ENCODE results near the gene MGAT1.

MGAT1 gene

GRCh38 chr5:180779985-180780610, 22.5 kb downstream of the MGAT1 start:
- no peak for TF ChIP-seq CTCF (IDR thresholded peaks at IDR 0.05; ENCODE audit: extremely low read depth, insufficient read depth, missing control alignments)
- no peak for DNase-seq (ENCODE audit: low spot score)
- in situ Hi-C loops (cut with MboI; ENCODE audit: low pct_unique_long_range_greater_than_20kb, low sequenced_read_pairs, unreplicated experiment), result no loop called here

- in situ Hi-C loops (cut with MboI; ENCODE audit: low pct_unique_long_range_greater_than_20kb, low sequenced_read_pairs, unreplicated experiment), result no loop called here
- TF ChIP-seq CTCF (IDR thresholded peaks at IDR 0.05; ENCODE audit: extremely low read depth, insufficient read depth, missing control alignments), result no peak
- no peak for DNase-seq (ENCODE audit: low spot score)
Measured at GRCh38 chr5:180777475-180777874, 25.1 kb downstream of the MGAT1 start.

GRCh38 chr5:180776376-180776775, 26.2 kb downstream of the MGAT1 start:
- no peak for TF ChIP-seq CTCF (IDR thresholded peaks at IDR 0.05; ENCODE audit: extremely low read depth, insufficient read depth, missing control alignments)
- in situ Hi-C loops (cut with MboI; ENCODE audit: low pct_unique_long_range_greater_than_20kb, low sequenced_read_pairs, unreplicated experiment), result no loop called here
- no peak for DNase-seq (ENCODE audit: low spot score)

- in situ Hi-C loops (cut with MboI; ENCODE audit: low pct_unique_long_range_greater_than_20kb, low sequenced_read_pairs, unreplicated experiment), result no loop called here
- no peak for DNase-seq (ENCODE audit: low spot score)
- no peak for TF ChIP-seq CTCF (IDR thresholded peaks at IDR 0.05; ENCODE audit: extremely low read depth, insufficient read depth, missing control alignments)
Measured at GRCh38 chr5:180775624-180776023, 27.0 kb downstream of the MGAT1 start.

- in situ Hi-C loops (cut with MboI; ENCODE audit: low pct_unique_long_range_greater_than_20kb, low sequenced_read_pairs, unreplicated experiment), result no loop called here
- DNase-seq (ENCODE audit: low spot score), result no peak
- no peak for TF ChIP-seq CTCF (IDR thresholded peaks at IDR 0.05; ENCODE audit: extremely low read depth, insufficient read depth, missing control alignments)
Measured at GRCh38 chr5:180771839-180772238, 30.8 kb downstream of the MGAT1 start.

- TF ChIP-seq CTCF (IDR thresholded peaks at IDR 0.05; ENCODE audit: extremely low read depth, insufficient read depth, missing control alignments), result no peak
Measured at GRCh38 chr5:180769821-180770220, 32.8 kb downstream of the MGAT1 start.

More at GRCh38 chr5:180769821-180770220, 32.8 kb downstream of the MGAT1 start:
- DNase-seq (ENCODE audit: low spot score), result no peak
- in situ Hi-C loops (cut with MboI; ENCODE audit: low pct_unique_long_range_greater_than_20kb, low sequenced_read_pairs, unreplicated experiment), result no loop called here

Measured in GM13977 (cell line).